GM23338 (cell line): ENCODE data around the gene EPB41L5.
"Not testable (repeated sequence)": the region's sequence is repeated elsewhere in the genome, so short reads cannot be mapped to it uniquely, and the experiment has no call there.

Experiments used
- POLR2AphosphoS5 ChIP-seq: IDR thresholded peaks from 2 replicates; pipeline ENCODE4 v1.6.1; 2016; ENCODE audit warnings: antibody characterized with exemption, low read depth
- ZNF114 ChIP-seq: fragments of 250-450 bp; sonication (Bioruptor Pico); IDR thresholded peaks from 2 replicates; pipeline ENCODE4 v1.5.0; 2020; ENCODE audit warnings: mild to moderate bottlenecking, moderate library complexity

DNA sequence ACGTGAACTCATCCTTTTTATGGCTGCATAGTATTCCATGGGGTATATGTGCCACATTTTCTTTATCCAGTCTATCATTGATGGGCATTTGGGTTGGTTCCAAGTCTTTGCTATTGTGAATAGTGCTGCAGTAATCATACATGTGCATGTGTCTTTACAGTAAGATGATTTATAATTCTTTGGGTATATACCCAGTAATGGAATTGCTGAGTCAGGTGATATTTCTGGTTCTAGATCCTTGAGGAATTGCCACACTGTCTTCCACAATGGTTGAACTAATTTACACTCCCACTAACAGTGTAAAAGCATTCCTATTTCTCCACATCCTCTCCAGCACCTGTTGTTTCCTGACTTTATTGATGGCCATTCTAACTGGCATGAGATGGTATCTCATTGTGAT is 9.6 kb downstream of the EPB41L5 start:
- TF ChIP-seq POLR2AphosphoS5, ZNF114: not testable (repeated sequence)
